HepG2 (cell line): ENCODE data around the gene TBL3. TPM values are rescaled to one million over a fixed set of nuclear protein-coding genes. Genes with fewer than 3 reads are reported as not detected.

Experiments used
- CBX1 ChIP-seq: IDR thresholded peaks from one replicate; pipeline ENCODE4 v1.6.1; 2016; ENCODE audit warnings: antibody characterized with exemption, low read depth
- FIP1L1 ChIP-seq: fragments of 200-400 bp; formaldehyde crosslinking; IDR thresholded peaks from 2 replicates; pipeline ENCODE4 v1.6.1; 2018; ENCODE audit warnings: low read depth, mild to moderate bottlenecking, low read length, moderate library complexity, borderline replicate concordance; ENCODE audit not compliant: insufficient read depth
- HMG20B ChIP-seq: conservative IDR thresholded peaks from 2 replicates; pipeline ENCODE4 v1.6.1; 2016; ENCODE audit warnings: missing genetic modification reagents, missing compliant biosample characterization
- MBNL3 ChIP-seq: fragments of 250-450 bp; sonication (Bioruptor Pico); conservative IDR thresholded peaks from 2 replicates; pipeline ENCODE4 v1.8.0; 2022; ENCODE audit warnings: mild to moderate bottlenecking, inconsistent platforms
- PHF8 ChIP-seq: sonication (generic); formaldehyde crosslinking; IDR thresholded peaks from 2 replicates; pipeline ENCODE4 v1.5.0; 2020; ENCODE audit warnings: missing genetic modification reagents
- SOX6 ChIP-seq, 2 experiments: fragments of 450-650 bp in 1 of 2; sonication (generic) in 1 of 2; formaldehyde crosslinking in 1 of 2; IDR thresholded peaks; 2 replicates each; pipeline versions ENCODE4 v1.4.0 to v1.6.1; 2017 to 2020; ENCODE audit warnings: antibody characterized with exemption in 1 of 2, mild to moderate bottlenecking in 1 of 2, missing genetic modification reagents in 1 of 2
- ZMYM3 ChIP-seq: sonication (generic); formaldehyde crosslinking; IDR thresholded peaks from 2 replicates; pipeline ENCODE4 v1.5.1; 2020; ENCODE audit warnings: mild to moderate bottlenecking, missing genetic modification reagents
- ZNF17 ChIP-seq: sonication (generic); formaldehyde crosslinking; IDR thresholded peaks from 2 replicates; pipeline ENCODE4 v1.5.0; 2020; ENCODE audit warnings: mild to moderate bottlenecking, missing genetic modification reagents
- ZNF350 ChIP-seq: sonication (generic); formaldehyde crosslinking; IDR thresholded peaks from 2 replicates; pipeline ENCODE4 v1.4.0; 2020; ENCODE audit warnings: mild to moderate bottlenecking, low read depth, missing genetic modification reagents, borderline replicate concordance
- ZNF367 ChIP-seq: sonication (generic); formaldehyde crosslinking; IDR thresholded peaks from 2 replicates; pipeline ENCODE4 v1.4.0; 2020; ENCODE audit warnings: missing genetic modification reagents, borderline replicate concordance
- ZNF382 ChIP-seq: sonication (generic); formaldehyde crosslinking; IDR thresholded peaks from 2 replicates; pipeline ENCODE4 v1.5.0; 2020; ENCODE audit warnings: missing genetic modification reagents, mild to moderate bottlenecking, borderline replicate concordance
- ZNF44 ChIP-seq: sonication (generic); formaldehyde crosslinking; IDR thresholded peaks from 2 replicates; pipeline ENCODE4 v1.5.1; 2020; ENCODE audit warnings: mild to moderate bottlenecking, missing genetic modification reagents
- ZNF503 ChIP-seq: sonication (generic); formaldehyde crosslinking; IDR thresholded peaks from 2 replicates; pipeline ENCODE4 v1.4.0; 2020; ENCODE audit warnings: missing genetic modification reagents
- ZNF709 ChIP-seq: sonication (generic); formaldehyde crosslinking; IDR thresholded peaks from 2 replicates; pipeline ENCODE4 v1.5.0; 2020; ENCODE audit warnings: mild to moderate bottlenecking, missing genetic modification reagents
- polyA plus RNA-seq, 8 experiments: library from polyadenylated mRNA; depleted of rRNA in 3 of 8; stranded (reverse) in 7 of 8; unstranded in 1 of 8; fragments of >200 nt; fragmentation: Illumina TruSeq in 4 of 8; extraction: Trizol in 4 of 8; gene quantifications; 2 replicates each; pipeline versions ENCODE4 v1.2.1 to v1.2.3, GENCODE V29; 2011 to 2016; ENCODE audit warnings: low read depth in 4 of 8, missing spikeins in 1 of 8, mixed read lengths in 1 of 8; ENCODE audit not compliant: insufficient read depth in 1 of 8
- total RNA-seq, 5 experiments: library from RNA; depleted of rRNA; stranded (reverse); fragments of >200 nt; fragmentation: Illumina TruSeq; extraction: Trizol; gene quantifications; 2 replicates each; pipeline ENCODE4 v1.2.3, GENCODE V29; 2016; ENCODE audit warnings: low read depth in 1 of 5
- TF ChIP-seq, protein P1 (sequence below): sonication (generic); formaldehyde crosslinking; IDR thresholded peaks from one replicate; pipeline ENCODE4 v1.5.1; 2020; ENCODE audit warnings: mild to moderate bottlenecking, missing genetic modification reagents; ENCODE audit errors: not compliant biosample characterization
- TF ChIP-seq, protein P2 (sequence below): sonication (generic); formaldehyde crosslinking; IDR thresholded peaks from 2 replicates; pipeline ENCODE4 v1.4.0; 2020; ENCODE audit warnings: missing genetic modification reagents, borderline replicate concordance

TBL3 gene
- total and polyA plus RNA-seq, 2 of the 13 experiments (the other 11 are each of a cell fraction or from before 2014, with no cell fraction given) = 16.8 to 38.0 TPM

GRCh38 chr16:1959269-1960039, 12.4 kb upstream of the TBL3 start, which contains the start of gene NDUFB10 (continued):
- TF ChIP-seq, protein P1, sequence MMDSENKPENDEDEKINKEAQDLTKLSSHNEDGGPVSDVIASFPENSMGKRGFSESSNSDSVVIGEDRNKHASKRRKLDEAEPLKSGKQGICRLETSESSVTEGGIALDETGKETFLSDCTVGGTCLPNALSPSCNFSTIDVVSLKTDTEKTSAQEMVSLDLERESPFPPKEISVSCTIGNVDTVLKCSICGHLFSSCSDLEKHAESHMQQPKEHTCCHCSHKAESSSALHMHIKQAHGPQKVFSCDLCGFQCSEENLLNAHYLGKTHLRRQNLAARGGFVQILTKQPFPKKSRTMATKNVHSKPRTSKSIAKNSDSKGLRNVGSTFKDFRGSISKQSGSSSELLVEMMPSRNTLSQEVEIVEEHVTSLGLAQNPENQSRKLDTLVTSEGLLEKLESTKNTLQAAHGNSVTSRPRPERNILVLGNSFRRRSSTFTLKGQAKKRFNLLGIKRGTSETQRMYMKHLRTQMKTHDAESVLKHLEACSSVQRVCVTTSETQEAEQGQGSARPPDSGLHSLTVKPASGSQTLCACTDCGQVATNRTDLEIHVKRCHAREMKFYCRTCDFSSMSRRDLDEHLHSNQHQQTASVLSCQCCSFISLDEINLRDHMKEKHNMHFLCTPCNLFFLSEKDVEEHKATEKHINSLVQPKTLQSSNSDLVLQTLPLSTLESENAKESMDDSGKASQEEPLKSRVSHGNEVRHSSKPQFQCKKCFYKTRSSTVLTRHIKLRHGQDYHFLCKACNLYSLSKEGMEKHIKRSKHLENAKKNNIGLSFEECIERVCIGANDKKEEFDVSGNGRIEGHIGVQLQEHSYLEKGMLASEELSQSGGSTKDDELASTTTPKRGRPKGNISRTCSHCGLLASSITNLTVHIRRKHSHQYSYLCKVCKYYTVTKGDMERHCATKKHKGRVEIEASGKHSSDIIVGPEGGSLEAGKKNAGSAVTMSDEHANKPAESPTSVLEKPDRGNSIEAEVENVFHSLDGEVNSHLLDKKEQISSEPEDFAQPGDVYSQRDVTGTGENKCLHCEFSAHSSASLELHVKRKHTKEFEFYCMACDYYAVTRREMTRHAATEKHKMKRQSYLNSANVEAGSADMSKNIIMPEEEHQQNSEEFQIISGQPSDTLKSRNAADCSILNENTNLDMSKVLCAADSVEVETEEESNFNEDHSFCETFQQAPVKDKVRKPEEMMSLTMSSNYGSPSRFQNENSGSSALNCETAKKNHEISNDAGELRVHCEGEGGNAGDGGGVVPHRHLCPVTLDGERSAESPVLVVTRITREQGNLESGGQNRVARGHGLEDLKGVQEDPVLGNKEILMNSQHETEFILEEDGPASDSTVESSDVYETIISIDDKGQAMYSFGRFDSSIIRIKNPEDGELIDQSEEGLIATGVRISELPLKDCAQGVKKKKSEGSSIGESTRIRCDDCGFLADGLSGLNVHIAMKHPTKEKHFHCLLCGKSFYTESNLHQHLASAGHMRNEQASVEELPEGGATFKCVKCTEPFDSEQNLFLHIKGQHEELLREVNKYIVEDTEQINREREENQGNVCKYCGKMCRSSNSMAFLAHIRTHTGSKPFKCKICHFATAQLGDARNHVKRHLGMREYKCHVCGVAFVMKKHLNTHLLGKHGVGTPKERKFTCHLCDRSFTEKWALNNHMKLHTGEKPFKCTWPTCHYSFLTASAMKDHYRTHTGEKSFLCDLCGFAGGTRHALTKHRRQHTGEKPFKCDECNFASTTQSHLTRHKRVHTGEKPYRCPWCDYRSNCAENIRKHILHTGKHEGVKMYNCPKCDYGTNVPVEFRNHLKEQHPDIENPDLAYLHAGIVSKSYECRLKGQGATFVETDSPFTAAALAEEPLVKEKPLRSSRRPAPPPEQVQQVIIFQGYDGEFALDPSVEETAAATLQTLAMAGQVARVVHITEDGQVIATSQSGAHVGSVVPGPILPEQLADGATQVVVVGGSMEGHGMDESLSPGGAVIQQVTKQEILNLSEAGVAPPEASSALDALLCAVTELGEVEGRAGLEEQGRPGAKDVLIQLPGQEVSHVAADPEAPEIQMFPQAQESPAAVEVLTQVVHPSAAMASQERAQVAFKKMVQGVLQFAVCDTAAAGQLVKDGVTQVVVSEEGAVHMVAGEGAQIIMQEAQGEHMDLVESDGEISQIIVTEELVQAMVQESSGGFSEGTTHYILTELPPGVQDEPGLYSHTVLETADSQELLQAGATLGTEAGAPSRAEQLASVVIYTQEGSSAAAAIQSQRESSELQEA (CRISPR knock-in tag) = no peak
- TF ChIP-seq, protein P2, sequence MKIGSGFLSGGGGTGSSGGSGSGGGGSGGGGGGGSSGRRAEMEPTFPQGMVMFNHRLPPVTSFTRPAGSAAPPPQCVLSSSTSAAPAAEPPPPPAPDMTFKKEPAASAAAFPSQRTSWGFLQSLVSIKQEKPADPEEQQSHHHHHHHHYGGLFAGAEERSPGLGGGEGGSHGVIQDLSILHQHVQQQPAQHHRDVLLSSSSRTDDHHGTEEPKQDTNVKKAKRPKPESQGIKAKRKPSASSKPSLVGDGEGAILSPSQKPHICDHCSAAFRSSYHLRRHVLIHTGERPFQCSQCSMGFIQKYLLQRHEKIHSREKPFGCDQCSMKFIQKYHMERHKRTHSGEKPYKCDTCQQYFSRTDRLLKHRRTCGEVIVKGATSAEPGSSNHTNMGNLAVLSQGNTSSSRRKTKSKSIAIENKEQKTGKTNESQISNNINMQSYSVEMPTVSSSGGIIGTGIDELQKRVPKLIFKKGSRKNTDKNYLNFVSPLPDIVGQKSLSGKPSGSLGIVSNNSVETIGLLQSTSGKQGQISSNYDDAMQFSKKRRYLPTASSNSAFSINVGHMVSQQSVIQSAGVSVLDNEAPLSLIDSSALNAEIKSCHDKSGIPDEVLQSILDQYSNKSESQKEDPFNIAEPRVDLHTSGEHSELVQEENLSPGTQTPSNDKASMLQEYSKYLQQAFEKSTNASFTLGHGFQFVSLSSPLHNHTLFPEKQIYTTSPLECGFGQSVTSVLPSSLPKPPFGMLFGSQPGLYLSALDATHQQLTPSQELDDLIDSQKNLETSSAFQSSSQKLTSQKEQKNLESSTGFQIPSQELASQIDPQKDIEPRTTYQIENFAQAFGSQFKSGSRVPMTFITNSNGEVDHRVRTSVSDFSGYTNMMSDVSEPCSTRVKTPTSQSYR (CRISPR knock-in tag) = no peak
- TF ChIP-seq ZNF17 (CRISPR knock-in tag) (no peak), PHF8 (CRISPR knock-in tag) (peak; percentile 92), ZNF44 (CRISPR knock-in tag) (no peak), MBNL3 (CRISPR knock-in tag) (no peak), ZMYM3 (CRISPR knock-in tag) (no peak), FIP1L1 (no peak), SOX6 (IDR thresholded peaks at IDR 0.05) (no peak), SOX6 (CRISPR knock-in tag; IDR thresholded peaks at IDR 0.05) (peak; percentile 33; the same call in 1 of the 2 replicates), ZNF503 (CRISPR knock-in tag) (peak; percentile 74), CBX1 (peak; percentile 25), HMG20B (CRISPR knock-in tag) (no peak), ZNF709 (CRISPR knock-in tag) (peak; percentile 81; the same call in 1 of the 2 replicates), ZNF350 (CRISPR knock-in tag) (no peak), ZNF367 (CRISPR knock-in tag) (no peak), ZNF382 (no peak)
